GM18520 (cell line): ENCODE measurements around the gene ALOX15.
"Not testable (repeated sequence)": the region's sequence is repeated elsewhere in the genome, so short reads cannot be mapped to it uniquely, and the experiment has no call there.

ENCODE experiments used
- ATAC-seq: cut with Tn5 transposase; IDR thresholded peaks from one replicate; pipeline ENCODE4 v1.9.1; 2021; ENCODE audit not compliant: unreplicated experiment

ALOX15 gene

DNA sequence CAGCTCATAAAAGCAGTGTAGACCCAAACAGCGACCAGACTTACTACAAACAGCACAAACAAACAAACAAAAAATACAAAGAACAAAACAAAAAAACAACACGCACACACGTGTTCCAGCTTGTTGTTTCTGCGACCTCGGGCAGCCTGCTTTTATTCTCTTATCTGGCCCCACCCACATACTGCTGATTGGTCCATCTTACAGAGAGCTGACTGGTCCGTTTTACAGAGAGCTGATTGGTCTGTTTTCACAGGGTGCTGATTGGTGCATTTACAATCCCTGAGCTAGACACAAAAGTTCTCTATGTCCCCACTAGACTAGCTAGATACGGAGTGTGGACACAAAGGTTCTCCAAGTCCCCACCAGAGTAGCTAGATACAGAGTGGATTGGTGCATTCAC is 14.5 kb upstream of the ALOX15 start:
- ATAC-seq, result not testable (repeated sequence)

DNA sequence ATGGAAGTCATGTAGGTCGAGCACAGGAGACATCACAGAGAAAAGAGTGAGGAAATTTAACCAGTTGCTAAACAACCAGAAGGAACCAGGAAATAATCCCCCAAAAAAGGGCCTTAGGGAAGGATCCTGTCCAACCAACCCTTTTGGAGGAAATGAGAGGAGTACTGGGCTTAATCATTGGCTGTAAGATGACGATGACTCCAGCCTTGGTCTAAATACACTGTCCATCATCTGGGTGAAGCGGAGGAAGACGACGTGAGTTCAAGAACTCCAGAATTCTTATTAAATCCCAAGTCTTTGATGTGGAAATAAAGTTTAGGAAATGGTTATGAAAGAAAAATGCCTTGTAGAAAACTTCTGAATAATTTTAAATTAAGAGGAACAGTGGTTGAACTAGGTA is 11.5 kb upstream of the ALOX15 start:
- ATAC-seq, result no peak

- no peak for ATAC-seq
Observed at GRCh38 chr17:4648741-4649140, 7.3 kb upstream of the ALOX15 start.

DNA sequence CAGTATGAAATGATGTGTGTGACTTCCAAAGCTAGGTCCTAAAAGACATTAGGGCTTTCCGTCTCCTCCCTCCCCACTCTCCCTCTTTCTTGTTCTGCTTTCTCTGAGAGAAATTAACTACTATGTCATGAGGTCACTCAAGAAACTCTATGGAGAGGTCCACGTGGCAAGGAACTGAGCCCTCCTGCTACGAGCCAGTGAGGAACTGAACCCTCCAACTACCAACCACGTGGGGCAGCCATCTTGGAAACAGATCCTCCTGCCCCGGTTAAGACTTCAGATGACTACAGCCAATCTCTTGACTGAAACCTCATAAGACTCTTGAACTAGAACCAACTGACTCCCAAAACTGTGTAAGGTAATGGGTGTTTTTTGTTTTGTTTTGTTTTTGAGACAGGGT is 4.2 kb upstream of the ALOX15 start:
- ATAC-seq, result no peak

DNA sequence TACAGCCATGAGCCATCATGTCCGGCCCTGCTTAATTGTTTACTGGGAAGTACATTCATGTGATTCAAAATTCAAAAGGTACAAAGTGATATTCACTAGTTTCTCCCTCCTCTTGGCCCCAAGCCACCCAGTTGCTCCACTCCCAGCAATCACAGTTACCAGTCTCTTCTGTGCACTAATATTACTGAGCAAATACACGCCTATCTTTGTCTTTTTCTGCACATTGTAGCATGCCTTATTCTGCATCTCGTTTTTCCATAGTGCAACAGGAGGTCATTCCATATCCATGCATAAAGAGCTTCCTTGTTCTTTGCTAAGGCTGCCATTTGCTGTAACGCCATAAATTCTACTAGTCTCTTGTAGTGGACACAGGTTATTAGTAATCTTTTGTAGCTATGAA is 2.2 kb upstream of the ALOX15 start:
- ATAC-seq, result no peak

DNA sequence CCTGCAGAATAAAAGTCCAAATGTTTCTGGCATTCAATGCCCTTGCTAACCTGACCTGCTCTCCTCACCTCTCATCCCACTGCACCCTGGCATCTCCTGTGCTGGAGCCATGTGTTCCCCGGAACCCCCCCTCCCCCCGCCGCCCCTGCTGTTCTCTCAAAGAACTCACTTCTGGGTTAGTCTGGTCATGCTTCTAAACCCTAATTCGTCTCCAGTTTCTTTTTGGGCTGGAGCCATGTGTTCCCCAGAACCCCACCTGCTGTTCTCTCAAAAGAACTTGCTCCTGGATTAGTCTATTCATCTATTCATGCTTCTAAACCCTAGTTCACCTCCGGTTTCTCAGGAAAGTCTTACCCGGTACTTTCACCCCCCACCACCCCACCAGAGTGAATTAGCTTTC is 808 bp upstream of the ALOX15 start:
- ATAC-seq, result no peak

DNA sequence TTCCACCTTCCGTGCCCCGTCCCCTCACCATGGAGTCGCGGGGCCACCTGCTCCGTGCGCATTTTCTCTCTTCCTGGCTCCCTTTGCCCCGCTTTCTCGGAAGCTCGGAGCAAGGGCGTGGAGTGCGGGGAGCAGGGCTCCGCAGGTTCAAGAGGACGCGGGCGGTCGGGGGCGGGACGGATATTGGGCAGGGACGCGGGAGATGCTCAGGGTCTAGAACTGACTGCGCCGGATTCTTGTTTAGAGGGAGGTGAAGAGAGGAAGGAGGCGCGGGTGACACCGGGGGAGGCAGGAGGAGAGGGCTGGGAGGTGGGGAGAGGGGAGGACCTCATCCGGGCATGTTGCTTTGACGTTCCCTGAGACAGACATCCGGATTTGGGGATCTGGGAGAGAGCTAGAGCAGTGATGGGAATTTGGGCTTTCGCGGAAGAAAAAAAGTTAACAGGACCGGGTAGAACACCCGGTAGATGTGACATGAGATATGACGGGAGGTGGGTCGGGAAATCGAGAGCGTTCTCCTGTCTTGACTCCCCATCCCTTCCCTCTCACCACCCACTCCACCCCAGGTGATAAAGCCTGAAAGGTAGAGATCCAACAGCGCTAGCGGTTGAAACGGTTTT is 799 bp downstream of the ALOX15 start:
- not testable (repeated sequence) for ATAC-seq

DNA sequence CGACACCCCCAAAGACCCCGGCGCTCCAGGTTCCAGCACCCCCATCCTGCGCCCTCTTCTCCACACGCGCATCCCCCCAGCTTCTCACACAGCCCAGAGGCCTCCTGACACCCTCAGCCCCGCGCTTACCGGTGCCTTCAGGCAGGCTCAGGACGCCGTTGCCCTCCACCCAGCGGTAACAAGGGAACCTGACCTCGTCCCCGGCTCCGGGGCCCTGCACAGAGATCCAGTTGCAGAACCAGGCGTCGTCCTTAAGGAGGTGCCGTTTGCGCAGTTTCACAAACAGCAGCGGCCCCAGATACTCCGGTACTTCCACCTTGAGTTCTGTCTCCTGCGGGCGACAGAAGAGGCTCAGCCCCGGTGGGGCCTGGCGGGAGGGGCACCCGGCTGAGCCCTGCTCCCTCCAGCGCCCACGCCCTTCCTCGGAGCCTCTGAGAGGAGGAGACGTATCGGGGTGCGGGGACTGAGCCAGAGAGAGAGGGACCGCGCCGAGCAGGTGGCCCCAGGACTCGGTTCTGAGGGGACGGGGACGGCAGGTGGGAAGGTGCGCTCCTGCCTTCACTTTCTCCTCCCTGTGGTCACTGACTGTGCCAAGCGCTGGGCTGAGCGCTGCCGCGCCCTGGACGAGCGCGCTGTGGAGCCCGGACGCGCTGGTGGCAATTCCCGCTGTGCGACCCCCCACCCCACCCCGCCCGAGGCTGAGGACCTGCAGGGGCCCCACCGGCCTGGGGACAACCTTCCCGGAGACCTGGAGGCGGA is 2.0 kb downstream of the ALOX15 start:
- not testable (repeated sequence) for ATAC-seq

DNA sequence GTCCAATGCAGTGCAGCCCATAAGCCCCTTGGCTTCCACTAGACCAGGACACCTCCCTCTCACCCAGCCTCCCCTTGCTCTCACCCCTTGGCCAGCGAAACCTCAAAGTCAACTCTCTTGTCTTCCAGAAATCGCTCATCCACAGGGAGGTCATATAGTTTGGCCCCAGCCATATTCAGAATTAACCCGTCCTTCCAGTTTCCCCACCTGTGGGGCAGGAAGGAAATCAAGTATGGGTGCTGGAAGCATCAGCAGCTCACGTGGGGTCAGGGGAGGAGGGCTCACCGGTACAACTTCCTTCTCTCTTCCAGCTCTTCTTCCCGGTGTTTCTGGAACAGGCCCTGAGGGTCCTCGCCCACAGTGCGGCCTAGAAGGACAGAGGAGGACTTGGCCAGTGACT is 2.7 kb downstream of the ALOX15 start:
- not testable (repeated sequence) for ATAC-seq

- no peak for ATAC-seq
Observed at GRCh38 chr17:4636474-4637100, 4.9 kb downstream of the ALOX15 start.

- ATAC-seq, result no peak
Observed at GRCh38 chr17:4635823-4636375, 5.6 kb downstream of the ALOX15 start.

- ATAC-seq, result no peak
Observed at GRCh38 chr17:4634976-4635375, 6.5 kb downstream of the ALOX15 start.

DNA sequence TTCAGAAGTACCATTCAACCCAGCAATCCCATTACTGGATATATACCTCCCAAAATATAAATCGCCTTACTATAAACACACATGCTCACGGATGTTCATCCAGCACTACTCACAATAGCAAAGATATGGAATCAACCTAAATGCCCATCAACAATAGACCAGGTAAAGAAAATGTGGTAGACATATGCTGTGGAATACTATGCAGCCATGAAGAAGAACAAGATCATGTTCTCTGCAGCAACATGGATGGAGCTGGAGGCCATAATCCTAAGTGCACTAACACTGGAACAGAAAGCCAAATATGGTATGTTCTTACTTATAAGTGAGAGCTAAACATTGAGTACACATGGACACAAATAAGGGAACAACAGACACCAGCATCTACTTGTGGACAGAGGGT is 7.8 kb downstream of the ALOX15 start:
- ATAC-seq, result no peak

DNA sequence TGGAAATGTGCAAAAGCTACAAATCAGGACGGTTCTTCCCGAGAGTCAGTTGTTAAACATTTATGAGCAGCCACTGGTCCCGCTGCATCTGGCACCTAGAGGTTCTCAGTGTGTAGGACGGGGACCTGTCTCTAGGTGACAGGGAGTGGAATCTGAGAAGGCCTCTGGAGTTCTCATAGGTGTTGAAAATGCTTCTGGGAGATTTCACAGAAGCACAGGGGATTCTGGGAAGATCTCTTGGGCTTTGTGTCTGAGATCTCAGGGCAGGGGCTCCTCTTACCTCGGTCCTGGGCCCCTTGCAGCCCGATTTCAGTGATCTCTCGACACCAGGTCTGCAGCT is 8.9 kb downstream of the ALOX15 start:
- ATAC-seq, result no peak

DNA sequence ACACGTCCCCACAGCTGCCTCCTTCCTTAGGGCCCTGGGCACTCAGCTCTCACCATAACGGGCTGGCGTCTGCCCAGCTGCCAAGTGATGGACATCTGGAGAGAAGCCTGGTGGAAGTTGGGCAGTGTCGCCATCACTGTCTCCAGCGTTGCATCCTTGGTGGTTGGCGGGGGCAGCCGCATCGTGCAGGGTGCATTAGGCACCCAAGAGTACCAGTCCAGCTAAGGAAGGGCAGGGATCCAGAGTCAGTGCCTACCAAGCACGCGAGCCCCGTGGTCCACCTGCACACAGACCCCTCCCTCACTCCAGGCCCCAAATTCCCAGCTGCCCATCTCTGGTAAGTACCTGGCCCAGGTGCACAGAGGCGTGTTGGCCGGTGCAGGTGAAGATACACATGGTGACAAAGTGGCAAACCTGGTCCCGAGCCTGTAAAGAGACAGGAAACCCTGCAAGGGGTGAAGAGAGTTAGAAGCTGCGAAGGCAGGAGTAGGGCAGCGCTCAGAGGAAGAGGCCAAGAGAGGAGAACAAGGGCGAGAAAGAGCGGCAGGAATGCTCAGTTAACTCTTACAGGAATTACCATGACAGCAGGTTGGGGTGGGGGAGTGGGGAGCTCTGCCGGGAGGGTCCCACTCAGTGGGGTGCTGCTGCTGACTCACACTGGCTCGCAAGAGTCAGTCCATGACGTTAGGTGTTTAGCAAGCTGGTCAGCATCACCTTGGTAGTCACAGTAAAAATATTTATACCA is 9.5 kb downstream of the ALOX15 start:
- no peak for ATAC-seq

- no peak for ATAC-seq
Observed at GRCh38 chr17:4631431-4631830, 10.0 kb downstream of the ALOX15 start.

DNA sequence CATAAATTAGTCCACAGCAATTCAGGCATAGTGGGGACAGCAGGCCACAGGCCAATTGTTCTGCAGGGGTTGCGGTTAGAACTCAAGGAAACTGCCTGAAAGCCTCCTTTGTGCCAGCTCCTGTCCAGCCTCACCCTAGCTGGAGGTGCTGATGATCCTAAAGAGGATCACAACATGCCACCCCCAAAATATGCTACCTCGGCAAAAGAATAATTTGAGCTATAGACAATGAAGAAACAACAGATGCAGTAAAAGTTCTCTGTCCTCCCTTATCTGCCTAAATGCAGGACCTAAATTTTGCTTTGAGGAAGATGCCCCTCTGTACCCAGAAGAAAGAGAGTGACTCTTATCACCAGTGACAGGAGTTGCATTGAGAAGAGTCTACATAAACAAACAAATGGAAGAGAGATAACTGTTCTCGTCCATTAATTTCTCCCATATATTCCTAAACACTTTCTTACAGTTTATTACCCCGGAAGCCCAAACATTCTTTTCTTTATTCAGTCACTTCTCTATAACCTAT is 14.7 kb downstream of the ALOX15 start:
- ATAC-seq, result no peak

GRCh38 chr17:4625181-4625617 is 16.3 kb downstream of the ALOX15 start:
- no peak for ATAC-seq

GRCh38 chr17:4624451-4624911 is 17.0 kb downstream of the ALOX15 start:
- ATAC-seq, result not testable (repeated sequence)

DNA sequence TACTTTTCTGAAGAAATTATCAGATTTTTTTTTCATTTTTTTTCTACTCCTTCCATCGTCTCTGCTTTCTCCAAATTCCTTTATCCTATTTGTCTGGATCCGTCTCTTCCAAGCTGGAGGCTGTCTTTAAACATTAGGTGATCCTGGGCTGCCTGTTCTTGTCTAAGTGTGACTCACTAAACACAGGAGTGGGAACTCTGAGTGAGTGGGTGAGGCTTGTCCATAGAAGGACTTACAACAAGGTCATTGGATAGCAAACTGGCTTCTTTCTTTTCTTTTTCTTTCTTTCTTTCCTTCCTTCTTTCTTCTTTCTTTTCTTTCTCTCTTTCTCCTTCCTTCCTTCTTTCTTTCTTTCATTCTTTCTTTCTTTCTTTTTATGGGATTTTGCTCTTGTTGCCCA is 18.2 kb downstream of the ALOX15 start:
- no peak for ATAC-seq

GRCh38 chr17:4622375-4622774 is 19.1 kb downstream of the ALOX15 start:
- no peak for ATAC-seq
